ENCODE data around the gene ST6GALNAC4. TPM values are rescaled to one million over a fixed set of nuclear protein-coding genes. Genes with fewer than 3 reads are reported as not detected.
A peak's percentile ranks its signal among the peaks of the same experiment; 100 is the strongest.

The ST6GALNAC4 gene
- total and polyA plus RNA-seq, 9 of the 15 experiments (the other 6 are each of a cell fraction or from before 2014, with no cell fraction given), result 2.6 to 43.1 (median 15.4) TPM

DNA sequence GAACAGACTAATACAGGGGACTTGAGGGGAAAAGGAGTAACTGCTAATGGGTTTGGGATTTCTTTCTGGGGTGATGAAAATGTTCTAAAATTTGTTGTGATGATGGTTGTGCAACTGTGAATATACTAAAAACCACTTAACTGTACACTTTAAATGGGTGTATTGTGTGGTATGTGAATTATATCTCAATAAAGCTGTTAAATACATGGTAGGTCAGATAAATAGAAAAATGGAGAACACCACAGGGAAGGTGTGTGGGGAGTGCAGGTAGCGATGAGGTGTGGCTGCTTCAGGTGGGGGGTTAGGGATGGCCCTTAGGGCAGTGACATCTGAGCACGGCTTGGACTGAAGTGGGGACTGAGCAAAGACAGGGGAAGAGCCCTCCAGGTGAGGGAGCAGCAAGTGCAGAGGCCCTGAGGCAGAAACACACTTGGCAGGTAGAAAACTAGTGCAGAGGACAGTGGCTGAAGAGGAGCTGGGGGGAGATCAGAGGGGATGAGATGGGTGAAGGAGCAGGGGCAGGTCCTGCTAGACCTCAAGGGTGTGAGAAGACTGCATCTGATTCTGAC is 43.1 kb upstream of the ST6GALNAC4 start:
- CTCF ChIA-PET (ENCODE audit: low intra/inter-chr PET ratio), result no interaction called here
- Histone ChIP-seq H4K20me1 (replicated peaks; ENCODE audit: control insufficient read depth, insufficient read depth, low read length) (peaks cover 12% of the 10 kb centered on the region; the same call in 1 of the 2 replicates), H2AFZ (ENCODE audit: low read depth, low read length) (no peak overlapping the region), H3K79me2 (ENCODE audit: control insufficient read depth, insufficient read depth, low read length) (peaks cover 64% of the 10 kb centered on the region), H3K27me3 (ENCODE audit: control insufficient read depth in 2 of 2, insufficient read depth in 2 of 2, low read length in 2 of 2) (no peaks in the 10 kb centered on the region), H3K27ac (ENCODE audit: extremely low read depth, low read depth, low read length) (peak overlapping the region; percentile 23; the same call in 1 of the 3 replicates), H3K9me3 (replicated peaks; ENCODE audit: control insufficient read depth, insufficient read depth, low read depth, low read length) (no peaks in the 10 kb centered on the region), H3K9me1 (ENCODE audit: control insufficient read depth, insufficient read depth, low read length) (no peaks in the 10 kb centered on the region), H3K36me3 (ENCODE audit: control insufficient read depth, insufficient read depth, low read length) (no peaks in the 10 kb centered on the region), H3K9ac (ENCODE audit: insufficient read depth in 1 of 2, low read depth in 2 of 2, low read length in 2 of 2) (peak overlapping the region in 1 of 2 experiments; percentile 82; a peak in 2 of 4 replicates), H3K4me2 (ENCODE audit: insufficient read depth, low read length) (no peak overlapping the region), H3K4me3 (no peak overlapping the region), H3K4me1 (replicated peaks in 1 of 2; ENCODE audit: control insufficient read depth in 2 of 2, insufficient read depth in 2 of 2, low read length in 2 of 2) (peaks cover 23 to 46% of the 10 kb centered on the region in 2 experiments)
- POLR2A ChIA-PET, result interaction anchor here (0.6 to 1.6 kb wide), 3 partner anchors 8 to 552 kb away, joined by 3 to 6 read pairs (median 4); no protein-coding TSS in a partner anchor
- DNase-seq (ENCODE audit: extremely low read depth in 1 of 4, low spot score in 3 of 4) (no peak), ATAC-seq (no peak), FAIRE-seq (peak; percentile 19)
- no TSS peak for BruUV-seq (replicated peaks)
- 79% methylated on average over 2 of the region's 2 CpGs for WGBS (ENCODE audit: insufficient coverage, low coverage, missing lambda C conversion rate)
- intact Hi-C loops (cut with micrococcal nuclease), result no loop called here
- TF ChIP-seq, protein P1, sequence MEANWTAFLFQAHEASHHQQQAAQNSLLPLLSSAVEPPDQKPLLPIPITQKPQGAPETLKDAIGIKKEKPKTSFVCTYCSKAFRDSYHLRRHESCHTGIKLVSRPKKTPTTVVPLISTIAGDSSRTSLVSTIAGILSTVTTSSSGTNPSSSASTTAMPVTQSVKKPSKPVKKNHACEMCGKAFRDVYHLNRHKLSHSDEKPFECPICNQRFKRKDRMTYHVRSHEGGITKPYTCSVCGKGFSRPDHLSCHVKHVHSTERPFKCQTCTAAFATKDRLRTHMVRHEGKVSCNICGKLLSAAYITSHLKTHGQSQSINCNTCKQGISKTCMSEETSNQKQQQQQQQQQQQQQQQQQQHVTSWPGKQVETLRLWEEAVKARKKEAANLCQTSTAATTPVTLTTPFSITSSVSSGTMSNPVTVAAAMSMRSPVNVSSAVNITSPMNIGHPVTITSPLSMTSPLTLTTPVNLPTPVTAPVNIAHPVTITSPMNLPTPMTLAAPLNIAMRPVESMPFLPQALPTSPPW (CRISPR knock-in tag; IDR thresholded peaks at IDR 0.05), result no peak
- TF ChIP-seq RNF2 (IDR thresholded peaks at IDR 0.05), result no peak
- TF ChIP-seq, protein P2, sequence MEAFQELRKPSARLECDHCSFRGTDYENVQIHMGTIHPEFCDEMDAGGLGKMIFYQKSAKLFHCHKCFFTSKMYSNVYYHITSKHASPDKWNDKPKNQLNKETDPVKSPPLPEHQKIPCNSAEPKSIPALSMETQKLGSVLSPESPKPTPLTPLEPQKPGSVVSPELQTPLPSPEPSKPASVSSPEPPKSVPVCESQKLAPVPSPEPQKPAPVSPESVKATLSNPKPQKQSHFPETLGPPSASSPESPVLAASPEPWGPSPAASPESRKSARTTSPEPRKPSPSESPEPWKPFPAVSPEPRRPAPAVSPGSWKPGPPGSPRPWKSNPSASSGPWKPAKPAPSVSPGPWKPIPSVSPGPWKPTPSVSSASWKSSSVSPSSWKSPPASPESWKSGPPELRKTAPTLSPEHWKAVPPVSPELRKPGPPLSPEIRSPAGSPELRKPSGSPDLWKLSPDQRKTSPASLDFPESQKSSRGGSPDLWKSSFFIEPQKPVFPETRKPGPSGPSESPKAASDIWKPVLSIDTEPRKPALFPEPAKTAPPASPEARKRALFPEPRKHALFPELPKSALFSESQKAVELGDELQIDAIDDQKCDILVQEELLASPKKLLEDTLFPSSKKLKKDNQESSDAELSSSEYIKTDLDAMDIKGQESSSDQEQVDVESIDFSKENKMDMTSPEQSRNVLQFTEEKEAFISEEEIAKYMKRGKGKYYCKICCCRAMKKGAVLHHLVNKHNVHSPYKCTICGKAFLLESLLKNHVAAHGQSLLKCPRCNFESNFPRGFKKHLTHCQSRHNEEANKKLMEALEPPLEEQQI (IDR thresholded peaks at IDR 0.05), result no peak
- no peak for TF ChIP-seq HDGF (IDR thresholded peaks at IDR 0.05)
- TF ChIP-seq CEBPB (tag; IDR thresholded peaks at IDR 0.05), result no peak
- TF ChIP-seq, protein P3, sequence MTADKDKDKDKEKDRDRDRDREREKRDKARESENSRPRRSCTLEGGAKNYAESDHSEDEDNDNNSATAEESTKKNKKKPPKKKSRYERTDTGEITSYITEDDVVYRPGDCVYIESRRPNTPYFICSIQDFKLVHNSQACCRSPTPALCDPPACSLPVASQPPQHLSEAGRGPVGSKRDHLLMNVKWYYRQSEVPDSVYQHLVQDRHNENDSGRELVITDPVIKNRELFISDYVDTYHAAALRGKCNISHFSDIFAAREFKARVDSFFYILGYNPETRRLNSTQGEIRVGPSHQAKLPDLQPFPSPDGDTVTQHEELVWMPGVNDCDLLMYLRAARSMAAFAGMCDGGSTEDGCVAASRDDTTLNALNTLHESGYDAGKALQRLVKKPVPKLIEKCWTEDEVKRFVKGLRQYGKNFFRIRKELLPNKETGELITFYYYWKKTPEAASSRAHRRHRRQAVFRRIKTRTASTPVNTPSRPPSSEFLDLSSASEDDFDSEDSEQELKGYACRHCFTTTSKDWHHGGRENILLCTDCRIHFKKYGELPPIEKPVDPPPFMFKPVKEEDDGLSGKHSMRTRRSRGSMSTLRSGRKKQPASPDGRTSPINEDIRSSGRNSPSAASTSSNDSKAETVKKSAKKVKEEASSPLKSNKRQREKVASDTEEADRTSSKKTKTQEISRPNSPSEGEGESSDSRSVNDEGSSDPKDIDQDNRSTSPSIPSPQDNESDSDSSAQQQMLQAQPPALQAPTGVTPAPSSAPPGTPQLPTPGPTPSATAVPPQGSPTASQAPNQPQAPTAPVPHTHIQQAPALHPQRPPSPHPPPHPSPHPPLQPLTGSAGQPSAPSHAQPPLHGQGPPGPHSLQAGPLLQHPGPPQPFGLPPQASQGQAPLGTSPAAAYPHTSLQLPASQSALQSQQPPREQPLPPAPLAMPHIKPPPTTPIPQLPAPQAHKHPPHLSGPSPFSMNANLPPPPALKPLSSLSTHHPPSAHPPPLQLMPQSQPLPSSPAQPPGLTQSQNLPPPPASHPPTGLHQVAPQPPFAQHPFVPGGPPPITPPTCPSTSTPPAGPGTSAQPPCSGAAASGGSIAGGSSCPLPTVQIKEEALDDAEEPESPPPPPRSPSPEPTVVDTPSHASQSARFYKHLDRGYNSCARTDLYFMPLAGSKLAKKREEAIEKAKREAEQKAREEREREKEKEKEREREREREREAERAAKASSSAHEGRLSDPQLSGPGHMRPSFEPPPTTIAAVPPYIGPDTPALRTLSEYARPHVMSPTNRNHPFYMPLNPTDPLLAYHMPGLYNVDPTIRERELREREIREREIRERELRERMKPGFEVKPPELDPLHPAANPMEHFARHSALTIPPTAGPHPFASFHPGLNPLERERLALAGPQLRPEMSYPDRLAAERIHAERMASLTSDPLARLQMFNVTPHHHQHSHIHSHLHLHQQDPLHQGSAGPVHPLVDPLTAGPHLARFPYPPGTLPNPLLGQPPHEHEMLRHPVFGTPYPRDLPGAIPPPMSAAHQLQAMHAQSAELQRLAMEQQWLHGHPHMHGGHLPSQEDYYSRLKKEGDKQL (CRISPR knock-in tag; IDR thresholded peaks at IDR 0.05; ENCODE audit: borderline replicate concordance), result no peak
- TF ChIP-seq CBFA2T3 (IDR thresholded peaks at IDR 0.05), result no peak
- in situ Hi-C loops (cut with MboI), result loop anchor here (10.0 kb wide), 1 partner anchor 75 kb away; no protein-coding TSS in a partner anchor
